PFSK-1 (cell line): ENCODE data around the gene NAA40.

Experiments
- FOXP2 ChIP-seq: optimal IDR thresholded peaks from 2 replicates; pipeline ENCODE3; 2011; ENCODE audit warnings: borderline replicate concordance, control low read depth, inconsistent platforms; ENCODE audit not compliant: insufficient read depth; ENCODE audit errors: extremely low read length, extremely low read depth
- POLR2AphosphoS5 ChIP-seq: IDR thresholded peaks from 2 replicates; pipeline ENCODE4 v1.6.1; 2012; ENCODE audit warnings: low read depth, mild to moderate bottlenecking, control low read depth, low read length, moderate library complexity
- REST ChIP-seq, 2 experiments: IDR thresholded peaks; 2 replicates each; pipeline versions ENCODE4 v1.6.1 to v1.8.0; 2011 to 2012; ENCODE audit warnings: low read depth in 2 of 2, low read length in 2 of 2, control low read depth in 1 of 2, inconsistent platforms in 1 of 2, mild to moderate bottlenecking in 1 of 2, moderate library complexity in 1 of 2; ENCODE audit not compliant: insufficient read depth in 1 of 2
- SIN3A ChIP-seq: IDR thresholded peaks from 2 replicates; pipeline ENCODE4 v1.6.1; 2012; ENCODE audit warnings: mild to moderate bottlenecking, low read length, moderate library complexity, borderline replicate concordance; ENCODE audit not compliant: insufficient read depth
- TAF1 ChIP-seq: IDR thresholded peaks from 2 replicates; pipeline ENCODE4 v1.6.1; 2012; ENCODE audit warnings: low read length, control low read depth, borderline replicate concordance; ENCODE audit not compliant: insufficient read depth

NAA40 gene

GRCh38 chr11:63940786-63941185, 2.0 kb downstream of the NAA40 start:
- TF ChIP-seq REST (IDR thresholded peaks at IDR 0.05; ENCODE audit: insufficient read depth in 1 of 2, low read depth in 2 of 2, low read length in 2 of 2) = no peak
- TF ChIP-seq TAF1 = no peak
- TF ChIP-seq SIN3A = no peak
- no peak for TF ChIP-seq POLR2AphosphoS5

- no peak for TF ChIP-seq TAF1
- TF ChIP-seq SIN3A = no peak
- no peak for TF ChIP-seq FOXP2
- TF ChIP-seq REST (IDR thresholded peaks at IDR 0.05; ENCODE audit: insufficient read depth in 1 of 2, low read depth in 2 of 2, low read length in 2 of 2) = no peak
- no peak for TF ChIP-seq POLR2AphosphoS5
Measured at GRCh38 chr11:63941901-63942300, 3.1 kb downstream of the NAA40 start.

- no peak for TF ChIP-seq REST (IDR thresholded peaks at IDR 0.05; ENCODE audit: insufficient read depth in 1 of 2, low read depth in 2 of 2, low read length in 2 of 2)
- no peak for TF ChIP-seq TAF1
- TF ChIP-seq FOXP2 = no peak
- no peak for TF ChIP-seq POLR2AphosphoS5
- no peak for TF ChIP-seq SIN3A
Measured at GRCh38 chr11:63942803-63943202, 4.0 kb downstream of the NAA40 start.

- TF ChIP-seq SIN3A = no peak
- TF ChIP-seq POLR2AphosphoS5 = no peak
- no peak for TF ChIP-seq REST (IDR thresholded peaks at IDR 0.05; ENCODE audit: insufficient read depth in 1 of 2, low read depth in 2 of 2, low read length in 2 of 2)
- no peak for TF ChIP-seq FOXP2
Measured at GRCh38 chr11:63944987-63945386, 6.2 kb downstream of the NAA40 start.

GRCh38 chr11:63945477-63946163, 6.8 kb downstream of the NAA40 start:
- TF ChIP-seq TAF1 (no peak), REST (IDR thresholded peaks at IDR 0.05; ENCODE audit: insufficient read depth in 1 of 2, low read depth in 2 of 2, low read length in 2 of 2) (no peak), SIN3A (no peak), POLR2AphosphoS5 (no peak), FOXP2 (no peak)
